DMS153 treated with DMSO at 0.1 percent for 48 hours (cell line): ENCODE measurements around the gene TDRD3.

ENCODE experiments used
- DNase-seq: peaks from one replicate; lab custom pipeline; 2025; ENCODE audit not compliant: unreplicated experiment; lab: John Stamatoyannopoulos, UW

TDRD3 gene

DNA sequence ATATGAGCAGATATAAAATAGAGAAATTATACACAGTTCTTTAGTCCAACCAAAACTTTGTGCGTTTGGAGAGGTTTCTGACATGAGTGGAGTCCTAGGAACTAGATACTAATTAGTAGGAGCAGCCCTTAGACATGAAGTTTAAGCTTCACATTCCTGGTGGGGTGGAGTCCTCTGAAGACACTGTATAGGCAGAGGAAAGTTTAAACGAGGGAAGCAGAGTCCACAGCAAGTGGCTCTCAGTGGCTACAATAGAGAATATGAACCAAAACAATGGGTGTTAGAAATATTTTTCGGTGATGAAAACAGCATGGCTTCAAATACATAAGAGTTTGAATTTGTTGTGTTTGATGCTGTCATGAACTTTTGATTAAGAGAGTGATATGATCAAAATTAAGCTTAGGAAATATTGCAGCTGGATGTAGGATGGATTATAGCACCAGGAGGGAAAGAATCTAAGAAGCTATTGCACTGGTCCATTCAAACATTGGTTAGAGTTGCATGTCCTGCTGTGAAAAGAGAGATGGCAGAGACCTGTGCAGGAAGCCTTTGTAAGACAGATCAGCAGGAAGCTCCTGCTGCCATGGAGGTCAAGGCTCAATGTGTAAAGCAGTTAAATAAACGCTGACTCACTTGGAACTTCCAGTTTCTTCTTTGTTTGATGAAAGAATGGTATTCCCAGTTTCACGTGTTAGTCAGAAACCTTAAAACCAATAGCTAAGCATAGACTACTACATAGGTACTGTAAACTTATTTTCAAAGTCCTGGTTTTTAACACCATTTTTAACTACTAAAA, 175.2 kb downstream of the TDRD3 start:
- no peak for DNase-seq

DNA sequence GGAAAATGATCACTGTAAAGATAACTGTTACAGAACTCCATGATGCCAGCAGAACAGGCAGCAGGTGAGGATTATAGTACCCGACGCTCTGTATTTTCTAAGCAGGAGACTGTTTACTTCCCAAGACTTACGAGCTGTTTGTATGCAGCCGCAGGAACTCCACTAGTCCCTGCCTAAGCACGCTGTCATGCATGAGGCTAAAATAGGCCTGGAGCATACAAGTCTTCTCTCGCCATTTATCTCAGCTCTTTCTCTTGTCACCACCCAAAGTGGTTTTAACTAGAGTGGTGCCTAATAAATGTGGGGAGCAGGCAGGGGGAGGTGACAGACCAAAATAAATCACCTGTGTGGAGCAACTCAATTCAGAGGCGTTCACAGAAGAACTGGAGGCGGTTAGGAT, 175.8 kb downstream of the TDRD3 start:
- DNase-seq: no peak

DNA sequence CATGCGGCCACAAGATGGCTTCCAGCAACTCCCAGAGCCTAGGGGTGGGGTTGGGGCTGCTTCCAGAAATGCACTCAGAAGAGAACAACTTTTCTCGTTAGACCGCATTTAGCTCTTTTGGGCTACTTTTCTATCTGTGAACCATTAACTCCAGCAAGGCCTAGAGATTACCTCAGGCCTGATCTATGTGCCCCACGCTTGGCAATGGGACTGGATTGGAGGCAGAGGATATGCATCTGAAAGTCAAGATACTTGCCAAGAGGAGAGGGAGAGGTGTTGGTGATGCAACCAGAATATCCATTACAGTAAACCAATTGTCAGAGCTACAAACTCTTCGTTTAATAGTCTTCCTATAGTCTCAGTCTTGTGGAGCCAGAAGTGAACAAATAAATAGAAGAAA, 177.7 kb downstream of the TDRD3 start:
- DNase-seq: no peak

DNA sequence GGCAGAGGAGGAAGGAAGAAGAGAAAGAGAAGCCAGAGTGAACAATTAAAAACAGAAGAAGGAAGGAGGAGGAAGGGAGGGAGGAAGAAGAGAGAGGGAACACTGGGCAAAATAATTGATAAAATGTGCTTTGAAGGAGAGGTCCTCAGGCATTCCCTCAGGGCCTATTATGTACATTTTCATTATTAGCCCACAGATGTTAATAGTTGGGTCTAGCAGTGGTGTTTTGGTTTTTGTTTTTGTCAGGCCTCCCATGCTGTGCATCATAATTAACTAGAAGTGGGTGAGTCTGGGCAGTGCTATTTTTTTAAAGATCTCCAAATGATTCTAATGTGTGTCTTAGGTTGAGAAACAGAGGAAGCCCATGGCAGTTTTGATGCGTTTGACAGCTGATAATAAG, 178.1 kb downstream of the TDRD3 start:
- no peak for DNase-seq

DNA sequence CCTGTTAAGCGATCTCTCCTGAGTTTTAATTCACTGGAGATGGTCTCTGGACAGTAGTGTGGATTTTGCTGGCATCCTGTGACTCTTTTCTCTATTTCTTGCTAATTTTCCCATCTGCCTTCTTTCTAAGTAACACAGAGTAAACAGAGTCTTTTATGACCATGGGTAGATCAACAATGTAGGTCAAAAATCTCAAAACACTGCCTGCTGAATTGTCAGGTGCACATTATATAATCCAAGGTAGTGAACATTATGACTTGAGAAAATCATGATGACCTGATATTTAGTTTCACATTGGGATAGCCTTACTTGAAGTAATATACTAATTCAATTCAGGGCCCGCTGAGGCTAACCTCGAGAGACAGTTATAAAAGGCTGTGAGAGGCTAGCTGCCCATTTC, 180.7 kb downstream of the TDRD3 start:
- DNase-seq: no peak

DNA sequence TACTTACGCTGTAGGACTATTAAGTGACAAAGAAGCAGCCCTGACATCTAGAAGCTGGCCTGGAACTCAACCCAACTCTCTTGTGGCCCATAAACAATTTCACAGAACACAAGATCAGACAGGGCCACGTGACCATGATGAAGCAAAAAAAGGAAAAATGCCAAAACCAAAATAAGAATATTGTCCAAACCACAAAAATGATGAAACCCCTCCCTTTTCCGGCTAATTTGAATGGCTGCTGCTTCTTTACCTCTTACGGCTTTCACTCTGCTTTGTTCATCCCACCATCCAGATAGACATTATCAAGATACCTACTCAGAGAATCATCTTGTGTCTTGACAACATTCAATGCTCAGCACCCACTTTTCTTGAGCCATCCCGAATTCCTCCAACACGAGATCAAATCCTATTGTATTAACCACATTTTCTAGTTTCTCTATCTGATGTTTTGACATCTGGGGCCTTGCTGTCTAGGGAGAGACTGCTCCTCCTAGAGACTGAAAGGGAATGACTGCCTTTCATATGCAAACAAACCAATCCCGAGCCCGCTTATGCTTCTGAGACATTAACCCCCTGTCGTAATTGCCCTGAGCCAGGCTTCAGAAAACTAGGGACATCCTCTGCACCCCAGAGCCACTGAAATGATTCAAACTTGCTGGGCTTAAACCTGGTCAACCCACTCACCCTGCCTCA, 186.3 kb downstream of the TDRD3 start:
- DNase-seq: no peak

DNA sequence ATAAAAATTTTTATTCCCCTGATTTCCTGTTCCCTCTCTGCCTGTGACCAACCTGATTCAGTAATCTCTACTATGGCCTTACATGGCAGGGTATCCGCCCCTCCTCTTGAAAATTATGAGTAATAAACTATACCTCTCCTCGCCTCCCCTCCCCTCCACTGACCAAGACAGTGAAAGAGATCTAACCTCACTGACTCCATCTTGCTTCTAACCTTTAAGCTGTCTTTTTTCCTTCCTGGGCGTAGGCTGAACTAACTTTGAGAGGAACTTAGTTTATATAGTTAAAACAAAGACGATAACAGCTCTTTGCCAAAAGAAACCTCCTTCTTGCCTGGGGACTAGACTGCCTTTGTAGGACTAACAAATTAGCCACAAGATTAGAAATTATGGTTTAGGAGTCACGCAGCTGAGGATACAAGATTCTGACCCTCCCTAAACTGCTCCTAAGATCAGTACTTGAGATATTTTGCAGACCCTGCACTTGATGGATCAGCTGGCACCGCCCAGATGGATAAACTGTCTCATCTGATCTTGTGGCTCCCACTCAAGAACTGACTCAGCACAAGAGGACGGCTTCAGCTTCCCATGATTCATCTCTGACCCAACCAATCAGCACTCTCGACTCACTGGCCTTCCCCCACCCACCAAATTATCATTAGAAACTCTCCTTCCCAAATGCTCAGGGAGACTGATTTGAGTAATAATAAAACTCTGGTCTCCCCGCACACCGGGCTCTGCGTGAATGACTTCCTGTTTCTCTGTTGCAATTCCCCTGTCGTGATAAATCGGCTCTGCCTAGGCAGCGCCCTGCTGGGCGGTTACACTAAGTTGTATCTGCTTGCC, 187.1 kb downstream of the TDRD3 start:
- no peak for DNase-seq

DNA sequence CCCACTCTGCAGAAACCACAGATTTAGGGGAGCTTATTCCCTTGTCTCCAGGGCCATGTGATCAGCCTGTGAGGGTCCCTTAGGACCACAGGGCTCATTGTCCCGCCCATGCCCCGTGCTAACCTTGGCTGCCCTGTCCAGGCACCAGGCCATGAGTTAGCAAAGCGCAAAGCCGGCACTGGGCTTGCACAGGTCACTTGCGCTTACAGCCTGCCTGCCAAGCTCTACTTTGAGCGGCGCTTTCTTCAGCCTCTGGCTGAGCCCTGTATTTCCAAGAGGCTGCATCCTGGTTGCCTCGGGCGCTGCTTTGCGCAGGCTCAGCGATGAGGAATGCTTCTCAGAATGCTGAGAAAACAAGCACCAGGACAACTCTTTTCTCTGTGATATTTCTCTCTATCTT, 188.0 kb downstream of the TDRD3 start:
- DNase-seq: no peak

DNA sequence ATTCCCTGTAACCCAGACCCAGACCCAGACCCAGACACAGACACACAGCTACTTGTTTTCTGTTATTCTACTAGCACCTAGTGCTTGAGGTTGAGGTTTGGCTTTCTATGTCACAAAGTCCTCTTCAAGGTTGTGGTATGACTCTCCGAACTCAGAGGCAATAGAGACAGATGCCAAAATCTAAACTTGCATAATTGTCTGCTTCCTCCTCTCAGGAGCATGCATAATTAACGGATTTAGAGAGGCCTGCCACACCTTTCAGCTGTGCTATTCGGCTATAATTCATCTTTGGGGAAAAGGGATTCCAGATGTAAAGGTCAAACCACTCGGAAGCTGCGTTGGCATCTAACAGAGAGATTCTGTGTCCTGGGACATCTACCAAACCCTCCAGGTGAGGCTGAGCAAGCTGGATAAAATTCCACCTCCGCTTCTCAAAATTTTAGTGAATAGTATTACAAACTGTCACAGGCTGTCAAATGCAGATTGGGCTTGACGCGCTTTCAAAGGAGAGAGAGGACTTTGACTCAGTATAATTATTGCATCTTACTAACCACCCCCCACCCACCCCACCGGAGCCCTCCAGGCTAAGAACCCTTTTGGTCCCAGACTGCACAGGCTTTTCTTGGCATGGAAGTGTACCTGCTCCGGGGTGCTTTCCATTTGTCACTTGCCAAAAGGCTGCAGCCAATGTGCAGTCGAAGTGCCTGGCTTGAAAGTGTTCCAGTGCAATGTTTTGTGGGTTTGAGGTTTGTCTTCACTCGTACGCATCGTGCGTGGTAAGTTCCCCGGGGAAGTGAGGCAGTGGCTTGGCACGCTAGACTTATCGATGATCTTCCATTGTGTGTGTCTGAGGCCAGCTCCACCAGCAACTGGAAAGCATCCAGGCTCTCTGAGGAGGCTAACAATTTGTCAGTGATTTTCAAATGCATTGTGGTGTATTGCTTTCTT, 194.1 kb downstream of the TDRD3 start:
- no peak for DNase-seq

DNA sequence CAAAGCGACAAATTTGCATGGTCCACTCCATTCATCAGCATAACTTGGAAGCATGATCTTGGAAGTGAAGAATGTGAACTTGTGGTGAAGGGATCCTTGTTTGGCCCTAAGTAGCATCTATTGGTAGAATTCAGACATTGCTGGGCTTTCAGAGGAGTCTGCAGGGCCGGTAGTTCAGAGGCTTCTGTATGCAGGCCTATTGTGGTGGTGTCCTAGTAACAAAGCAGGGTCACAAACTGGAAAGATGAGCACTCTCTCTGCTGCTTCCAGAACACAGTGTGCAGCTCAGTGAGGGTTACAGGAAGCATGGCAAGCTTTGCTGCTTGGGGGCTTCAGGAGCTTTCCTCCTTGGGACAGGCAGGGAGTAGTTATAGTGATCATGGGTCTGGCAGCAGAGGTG, 206.0 kb downstream of the TDRD3 start:
- DNase-seq: no peak

DNA sequence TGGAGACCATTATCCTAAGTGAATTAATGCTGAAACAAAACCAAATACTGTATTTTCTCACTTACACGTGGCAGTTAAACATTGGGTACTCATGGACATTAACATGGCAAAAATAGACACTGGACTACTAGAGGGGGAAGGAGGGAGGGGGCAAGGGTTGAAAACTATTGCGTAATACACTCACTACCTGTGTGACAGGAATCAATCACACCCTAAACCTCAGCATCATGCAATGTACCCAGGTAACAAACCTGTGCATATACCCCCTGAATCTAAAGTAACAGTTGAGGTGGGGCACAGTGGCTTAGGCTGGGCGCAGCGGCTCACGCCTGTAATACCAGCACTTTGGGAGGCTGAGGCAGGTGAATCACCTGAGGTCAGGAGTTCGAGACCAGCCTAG, 207.0 kb downstream of the TDRD3 start:
- no peak for DNase-seq

DNA sequence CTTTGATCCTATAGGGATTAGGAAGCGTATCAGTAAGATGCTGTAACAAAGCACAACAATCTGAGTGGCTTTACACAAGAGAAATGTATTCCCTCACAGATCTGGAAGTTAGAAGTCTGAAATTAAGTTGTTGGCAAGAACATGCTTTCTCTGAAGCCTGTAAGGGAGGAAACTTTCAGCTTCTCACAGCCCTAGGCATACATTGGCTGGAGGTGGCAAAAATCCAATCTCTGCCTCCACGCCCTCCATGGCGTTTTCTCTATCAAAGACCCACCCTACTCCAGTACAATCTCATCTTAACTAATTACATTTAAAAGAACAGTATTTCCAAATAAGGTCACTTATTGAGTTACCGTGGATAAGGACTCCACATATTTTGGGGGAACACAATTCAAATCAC, 211.9 kb downstream of the TDRD3 start:
- no peak for DNase-seq

DNA sequence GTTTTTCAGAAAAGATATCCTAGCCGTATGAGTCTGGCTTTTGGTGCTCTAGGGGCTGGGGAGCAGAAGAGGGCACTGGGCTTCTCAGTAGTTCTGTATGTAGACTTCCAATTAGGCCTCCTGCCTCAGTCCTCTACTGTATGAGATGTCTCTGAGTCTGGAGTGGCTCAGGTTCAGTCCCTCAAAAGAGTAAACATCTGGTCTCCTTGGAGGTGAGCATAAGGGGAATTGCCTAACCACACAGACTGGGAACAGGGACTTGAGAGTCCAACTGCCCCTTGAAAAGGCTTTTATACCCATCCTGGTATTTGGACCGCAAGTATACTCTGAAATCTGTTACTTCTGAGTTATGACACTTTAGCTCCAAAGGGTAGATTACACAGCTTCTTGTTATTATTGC, 214.5 kb downstream of the TDRD3 start:
- DNase-seq: no peak

DNA sequence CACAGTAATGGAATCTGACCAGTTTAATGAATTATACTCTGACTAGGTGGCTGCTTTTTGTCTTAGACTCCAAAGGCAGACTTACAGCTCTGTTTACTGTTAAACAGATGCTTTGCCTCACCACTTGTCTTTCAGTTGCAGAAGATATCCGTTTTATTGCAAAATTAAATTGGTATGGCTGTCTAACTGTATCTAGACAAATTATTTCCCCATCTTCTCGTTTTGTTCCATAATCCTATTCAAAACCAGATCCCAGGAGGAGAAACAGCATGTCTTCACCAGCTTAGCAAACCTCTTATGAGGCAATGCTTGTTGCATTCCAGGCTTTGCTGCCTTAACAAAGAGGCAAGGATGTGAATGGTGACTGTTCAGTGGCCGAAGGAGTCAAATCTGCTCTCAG, 215.6 kb downstream of the TDRD3 start:
- no peak for DNase-seq

DNA sequence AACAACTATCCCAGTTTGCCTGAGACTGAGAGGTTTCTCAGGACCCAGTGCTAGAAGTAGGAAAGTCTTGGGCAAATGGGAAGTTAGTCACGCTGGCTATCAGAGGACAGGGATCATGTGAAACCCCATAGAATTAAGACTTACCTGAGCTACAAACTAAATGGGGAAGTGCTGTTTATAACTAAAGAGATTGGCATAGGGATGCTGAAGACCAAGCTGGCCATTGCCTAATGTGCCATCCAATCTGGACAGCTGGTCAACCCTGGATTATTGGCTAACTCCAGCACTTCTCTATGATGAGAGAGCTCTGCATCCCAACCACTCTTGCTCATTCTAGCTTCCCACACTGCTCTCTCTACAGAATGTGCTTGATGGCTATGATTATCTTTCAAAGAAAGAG, 216.1 kb downstream of the TDRD3 start:
- no peak for DNase-seq

DNA sequence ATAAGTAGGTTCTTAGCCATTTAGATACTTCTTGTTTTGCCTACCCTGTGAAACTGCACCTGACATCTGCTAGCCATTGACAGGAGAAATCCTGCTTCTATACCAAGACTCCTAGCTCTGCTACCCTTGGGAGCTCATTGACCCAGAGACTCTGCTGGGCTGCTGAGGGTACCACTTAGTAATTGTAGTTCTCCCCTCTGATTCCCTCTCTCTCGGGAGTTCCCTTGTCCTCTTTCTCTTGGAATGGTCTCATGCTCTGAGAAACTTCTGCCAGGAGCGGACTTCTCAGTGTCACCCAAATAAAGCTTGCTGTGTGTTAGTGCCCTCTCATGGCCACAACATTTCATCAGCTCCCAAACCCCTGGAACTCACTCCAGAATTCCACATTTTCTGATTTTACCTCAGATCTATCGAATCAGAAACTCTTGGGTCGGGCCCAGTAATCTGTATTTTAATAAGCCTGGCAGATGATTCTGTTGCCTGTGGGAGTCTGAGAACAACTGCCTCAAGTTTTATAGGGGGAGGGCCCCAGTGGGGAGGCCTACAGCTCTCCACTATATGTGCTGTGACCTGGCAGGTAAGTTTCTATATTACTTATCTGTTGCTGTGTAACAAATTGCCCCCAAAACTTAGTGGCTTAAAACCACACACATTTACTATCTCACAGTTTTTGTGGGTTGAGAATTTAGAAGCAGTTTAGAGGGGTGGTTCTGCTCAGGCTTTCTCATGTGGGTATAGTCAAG, 221.1 kb downstream of the TDRD3 start:
- DNase-seq: no peak

DNA sequence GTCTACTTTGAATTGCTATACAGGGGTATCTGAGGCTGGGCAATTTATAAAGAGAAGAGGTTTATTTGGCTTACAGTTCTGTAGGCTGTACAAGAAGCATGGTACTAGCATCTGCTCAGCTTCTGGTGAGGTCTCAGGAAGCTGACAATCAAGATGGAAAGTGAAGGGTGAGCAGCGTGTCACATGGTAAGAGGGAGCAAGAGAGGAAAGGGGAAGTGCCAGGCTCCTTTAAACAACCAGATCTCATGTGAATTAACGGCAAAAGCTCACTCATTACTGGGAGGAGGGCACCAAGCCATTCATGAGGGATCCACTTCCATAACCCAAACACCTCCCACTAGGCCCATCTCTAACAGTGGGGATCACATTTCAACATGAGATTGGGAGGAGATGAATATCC, 222.4 kb downstream of the TDRD3 start:
- no peak for DNase-seq

DNA sequence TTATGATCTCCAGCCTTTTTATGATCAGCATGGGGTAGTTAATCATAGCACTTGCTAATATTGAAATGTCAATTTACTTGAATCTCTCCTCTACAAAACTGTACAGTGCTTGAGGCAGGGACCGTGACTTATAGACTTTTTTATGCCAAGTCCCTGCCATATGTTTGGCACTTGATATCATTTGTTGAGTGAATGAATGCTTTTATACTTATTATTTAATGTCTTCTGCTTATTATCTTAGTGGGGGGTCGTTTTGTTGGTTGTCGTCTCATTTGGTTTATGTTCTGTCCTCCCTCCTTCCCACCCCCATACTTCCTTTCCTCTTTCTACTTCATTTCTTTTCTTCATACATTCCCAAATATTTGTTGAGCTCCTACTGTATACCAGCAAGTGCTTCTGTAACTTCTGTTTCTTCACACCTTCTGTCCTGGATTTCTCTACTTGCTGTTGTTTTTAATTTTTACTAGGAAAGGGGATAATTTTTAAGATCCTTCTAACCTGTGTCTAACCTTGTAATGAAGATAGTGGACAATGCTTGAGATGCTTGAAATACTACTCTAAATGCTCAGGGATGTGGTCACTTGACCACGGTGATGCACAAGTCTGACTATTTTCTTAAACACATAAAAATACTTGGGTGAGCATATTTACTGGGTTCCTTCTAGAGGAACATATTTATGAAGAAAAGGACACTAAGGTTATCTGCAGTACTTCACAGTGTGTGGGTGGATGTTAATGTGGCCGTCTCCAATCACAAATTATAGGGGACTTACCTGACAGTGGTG, 223.8 kb downstream of the TDRD3 start:
- no peak for DNase-seq

DNA sequence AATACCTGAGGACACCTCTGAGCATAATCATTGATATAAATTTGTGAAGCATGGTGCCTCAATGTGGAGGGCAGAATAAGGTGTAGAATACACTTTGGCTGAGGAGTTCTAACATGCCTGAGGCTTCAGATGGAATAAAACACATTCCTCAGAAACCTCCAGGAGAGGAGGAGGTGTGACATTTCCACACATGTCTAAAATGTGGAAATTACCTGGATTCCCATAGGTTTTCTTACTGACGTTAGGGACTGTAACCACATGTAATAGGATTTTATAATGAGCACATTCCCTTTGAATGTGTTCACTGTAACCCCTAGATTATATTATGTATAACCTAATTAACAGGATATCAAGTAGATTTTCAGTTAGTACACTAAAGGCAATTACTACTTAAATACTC, 226.1 kb downstream of the TDRD3 start:
- no peak for DNase-seq
